Endodermal cell (in vitro differentiated cells): ENCODE results near the gene BRCC3. TPM values are rescaled to one million over a fixed set of nuclear protein-coding genes. Genes with fewer than 3 reads are reported as not detected.

Source experiments
- DNase-seq: peaks from one replicate; pipeline ENCODE4 v3.0.0-alpha.2; 2017
- H3K27ac ChIP-seq: 2 replicates; pipeline ENCODE4 v1.5.1; 2013; ENCODE audit warnings: mild to moderate bottlenecking, low read depth, low read length, moderate library complexity
- H3K27me3 ChIP-seq: 2 replicates; pipeline ENCODE4 v1.6.1; 2013; ENCODE audit warnings: mild to moderate bottlenecking, low read length, moderate library complexity; ENCODE audit not compliant: insufficient read depth, control insufficient read depth, poor library complexity, severe bottlenecking
- H3K36me3 ChIP-seq: 2 replicates; pipeline ENCODE4 v1.7.0; 2013; ENCODE audit warnings: mild to moderate bottlenecking, low read length, moderate library complexity; ENCODE audit not compliant: control insufficient read depth, insufficient read depth
- H3K4me1 ChIP-seq: one replicate; pipeline ENCODE4 v1.7.0; 2013; ENCODE audit warnings: low read length; ENCODE audit not compliant: control insufficient read depth, insufficient read depth
- H3K4me3 ChIP-seq: 2 replicates; pipeline ENCODE4 v1.5.1; 2013; ENCODE audit warnings: mild to moderate bottlenecking, low read length, moderate library complexity
- H3K9ac ChIP-seq: 2 replicates; pipeline ENCODE4 v1.6.1; 2013; ENCODE audit warnings: mild to moderate bottlenecking, low read length, moderate library complexity; ENCODE audit not compliant: poor library complexity, severe bottlenecking; ENCODE audit errors: extremely low read depth
- H3K9me3 ChIP-seq: 2 replicates; pipeline ENCODE4 v1.6.1; 2013; ENCODE audit warnings: mild to moderate bottlenecking, low read length, moderate library complexity; ENCODE audit not compliant: control insufficient read depth
- H3K27ac Mint-ChIP-seq: 2 replicates; pipeline ENCODE4 v1.8.0; 2020; ENCODE audit warnings: mixed read lengths
- H3K27me3 Mint-ChIP-seq: 2 replicates; pipeline ENCODE4 v1.8.0; 2021; ENCODE audit warnings: mild to moderate bottlenecking, mixed read lengths; ENCODE audit not compliant: insufficient read depth
- H3K36me3 Mint-ChIP-seq: 2 replicates; pipeline ENCODE4 v1.8.0; 2020; ENCODE audit warnings: low read depth, mixed read lengths
- H3K4me1 Mint-ChIP-seq: 2 replicates; pipeline ENCODE4 v1.8.0; 2020; ENCODE audit warnings: mixed read lengths
- H3K4me3 Mint-ChIP-seq: 2 replicates; pipeline ENCODE4 v1.8.0; 2020; ENCODE audit warnings: mild to moderate bottlenecking, moderate library complexity, mixed read lengths
- H3K9me3 Mint-ChIP-seq: 2 replicates; pipeline ENCODE4 v1.8.0; 2020; ENCODE audit warnings: mild to moderate bottlenecking, mixed read lengths
- WGBS, 2 experiments: methylation state at CpG; one replicate each; pipeline versions ENCODE4 v1.1.5 to v1.1.7; 2013; ENCODE audit warnings: missing lambda C conversion rate in 2 of 2, mixed read lengths in 1 of 2; ENCODE audit not compliant: insufficient coverage in 1 of 2, insufficient read length in 1 of 2; 5-methylcytosine and 5-hydroxymethylcytosine counted together
- total RNA-seq, 2 donors: library from RNA; stranded (reverse); fragmentation: NEBNext Ultra II Directional in 1 of 2; extraction: Animal tissue kit (Norgen Biotek cat#: 25700) in 1 of 2; gene quantifications; 2 replicates in 1 of 2; 3 replicates in 1 of 2; pipeline ENCODE4 v1.2.1, GENCODE V29; 2021
- TF ChIP-seq, protein P1 (sequence below): fragments of 200-600 bp; sonication (generic); conservative IDR thresholded peaks from 2 replicates; pipeline ENCODE4 v1.5.0; 2021; ENCODE audit warnings: antibody characterized with exemption, mild to moderate bottlenecking

Gene BRCC3
- total RNA-seq, 2 donors from 2014 or later, result 21.9 to 22.8 TPM

DNA sequence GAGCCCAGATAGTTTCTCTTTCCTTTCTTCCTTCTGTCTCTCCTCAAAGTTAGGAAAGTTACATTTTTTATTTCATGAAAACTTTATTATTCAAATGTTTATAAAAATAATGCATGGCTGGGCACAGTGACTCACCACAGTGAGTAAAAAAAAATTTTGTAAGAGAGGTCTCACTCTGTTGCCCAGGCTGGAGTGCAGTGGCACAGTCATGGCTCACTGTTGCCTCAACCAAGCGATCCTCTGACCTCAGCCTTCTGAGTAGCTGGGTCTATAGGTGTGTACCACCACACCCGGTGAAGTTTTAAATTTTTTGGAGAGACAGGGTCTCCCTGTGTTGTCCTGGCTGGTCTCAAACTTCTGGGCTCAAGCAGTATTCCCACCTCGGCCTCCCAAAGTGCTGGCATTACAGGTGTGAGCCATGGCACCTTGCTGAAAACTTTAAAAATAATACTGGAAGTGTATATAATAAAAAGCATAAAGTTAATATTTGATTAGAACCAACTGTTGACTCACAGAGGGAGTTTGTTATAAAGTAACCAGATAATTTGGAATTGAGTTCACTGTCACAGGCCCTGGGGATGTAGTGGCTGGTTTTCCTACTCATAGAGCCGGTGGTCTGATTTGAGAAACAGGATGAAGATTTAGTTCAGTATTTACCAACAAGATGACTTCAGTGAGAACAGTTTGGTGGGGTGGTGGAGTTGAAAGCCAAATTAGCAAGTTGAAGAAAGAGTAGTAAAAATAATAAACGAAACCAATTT is 18.4 kb upstream of the BRCC3 start:
- no peaks in the 10 kb centered on the region for H3K27me3 Mint-ChIP-seq
- H3K4me1 Mint-ChIP-seq, result peaks cover 5% of the 10 kb centered on the region
- no peak for DNase-seq
- no peaks in the 10 kb centered on the region for H3K9me3 ChIP-seq
- no peak overlapping the region for H3K27ac Mint-ChIP-seq
- TF ChIP-seq, protein P1, sequence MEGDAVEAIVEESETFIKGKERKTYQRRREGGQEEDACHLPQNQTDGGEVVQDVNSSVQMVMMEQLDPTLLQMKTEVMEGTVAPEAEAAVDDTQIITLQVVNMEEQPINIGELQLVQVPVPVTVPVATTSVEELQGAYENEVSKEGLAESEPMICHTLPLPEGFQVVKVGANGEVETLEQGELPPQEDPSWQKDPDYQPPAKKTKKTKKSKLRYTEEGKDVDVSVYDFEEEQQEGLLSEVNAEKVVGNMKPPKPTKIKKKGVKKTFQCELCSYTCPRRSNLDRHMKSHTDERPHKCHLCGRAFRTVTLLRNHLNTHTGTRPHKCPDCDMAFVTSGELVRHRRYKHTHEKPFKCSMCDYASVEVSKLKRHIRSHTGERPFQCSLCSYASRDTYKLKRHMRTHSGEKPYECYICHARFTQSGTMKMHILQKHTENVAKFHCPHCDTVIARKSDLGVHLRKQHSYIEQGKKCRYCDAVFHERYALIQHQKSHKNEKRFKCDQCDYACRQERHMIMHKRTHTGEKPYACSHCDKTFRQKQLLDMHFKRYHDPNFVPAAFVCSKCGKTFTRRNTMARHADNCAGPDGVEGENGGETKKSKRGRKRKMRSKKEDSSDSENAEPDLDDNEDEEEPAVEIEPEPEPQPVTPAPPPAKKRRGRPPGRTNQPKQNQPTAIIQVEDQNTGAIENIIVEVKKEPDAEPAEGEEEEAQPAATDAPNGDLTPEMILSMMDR, result no peak
- 99 to 100% methylated on average over 1 to 5 of the region's 5 CpGs for WGBS, 2 experiments
- peaks cover 53% of the 10 kb centered on the region for H3K9me3 Mint-ChIP-seq
- H3K4me3 Mint-ChIP-seq, result no peak overlapping the region
- peaks cover 5% of the 10 kb centered on the region for H3K36me3 ChIP-seq
- H3K9ac ChIP-seq, result no peak overlapping the region
- no peak overlapping the region for H3K27ac ChIP-seq
- H3K36me3 Mint-ChIP-seq, result peaks cover 9% of the 10 kb centered on the region
- H3K4me3 ChIP-seq, result no peak overlapping the region
- no peaks in the 10 kb centered on the region for H3K27me3 ChIP-seq
- H3K4me1 ChIP-seq, result no peaks in the 10 kb centered on the region

DNA sequence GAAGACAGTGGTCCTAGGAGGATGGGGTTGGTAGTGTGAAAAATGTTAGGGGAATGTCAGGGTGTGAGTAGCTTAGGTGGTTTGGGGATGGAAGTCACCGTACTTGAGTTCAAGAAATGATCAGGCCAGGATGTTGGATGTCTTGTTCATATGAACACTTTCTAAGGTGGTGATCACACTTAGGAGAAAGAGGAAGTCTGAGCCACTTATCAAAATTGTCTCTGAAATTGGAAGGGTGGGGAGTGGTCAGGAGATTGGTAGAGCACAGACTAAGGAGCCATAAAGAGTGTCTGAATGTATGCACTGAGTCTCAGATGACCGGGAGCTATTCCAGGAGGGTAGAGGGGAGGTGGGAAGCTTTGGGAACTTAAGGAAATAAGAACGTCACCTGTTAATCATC is 17.7 kb upstream of the BRCC3 start:
- Histone ChIP-seq H3K4me3 (no peak overlapping the region), H3K27ac (no peak overlapping the region), H3K27me3 (no peaks in the 10 kb centered on the region), H3K9ac (no peak overlapping the region), H3K9me3 (no peaks in the 10 kb centered on the region), H3K4me1 (no peaks in the 10 kb centered on the region), H3K36me3 (peaks cover 5% of the 10 kb centered on the region)
- TF ChIP-seq, protein P1, result no peak
- DNase-seq, result no peak
- WGBS, 2 experiments, result 95 to 100% methylated on average over 1 to 3 of the region's 3 CpGs
- Mint-ChIP-seq H3K36me3 (peaks cover 9% of the 10 kb centered on the region), H3K27ac (no peak overlapping the region), H3K4me1 (peaks cover 5% of the 10 kb centered on the region), H3K4me3 (no peak overlapping the region), H3K27me3 (no peaks in the 10 kb centered on the region), H3K9me3 (peaks cover 51% of the 10 kb centered on the region)

- Histone ChIP-seq H3K27me3 (no peaks in the 10 kb centered on the region), H3K27ac (no peak overlapping the region), H3K36me3 (peaks cover 5% of the 10 kb centered on the region), H3K4me1 (no peaks in the 10 kb centered on the region), H3K9ac (no peak overlapping the region), H3K9me3 (no peaks in the 10 kb centered on the region), H3K4me3 (no peak overlapping the region)
- WGBS, 2 experiments, result 93% methylated on average over 1 of the region's 4 CpGs; no CpG with 5 or more reads in 1 of the 2 experiments
- Mint-ChIP-seq H3K4me3 (no peak overlapping the region), H3K9me3 (peaks cover 49% of the 10 kb centered on the region), H3K27me3 (no peaks in the 10 kb centered on the region), H3K36me3 (peaks cover 9% of the 10 kb centered on the region), H3K27ac (no peak overlapping the region), H3K4me1 (peaks cover 1% of the 10 kb centered on the region)
- DNase-seq, result no peak
- TF ChIP-seq, protein P1, result no peak
Measured at GRCh38 chrX:155054255-155054654, 17.1 kb upstream of the BRCC3 start.
